ENCODE data around the gene GATAD1.
A peak's percentile ranks its signal among the peaks of the same experiment; 100 is the strongest.
"Not testable (repeated sequence)": the region's sequence is repeated elsewhere in the genome, so short reads cannot be mapped to it uniquely, and the experiment has no call there.

The GATAD1 gene, protein sequence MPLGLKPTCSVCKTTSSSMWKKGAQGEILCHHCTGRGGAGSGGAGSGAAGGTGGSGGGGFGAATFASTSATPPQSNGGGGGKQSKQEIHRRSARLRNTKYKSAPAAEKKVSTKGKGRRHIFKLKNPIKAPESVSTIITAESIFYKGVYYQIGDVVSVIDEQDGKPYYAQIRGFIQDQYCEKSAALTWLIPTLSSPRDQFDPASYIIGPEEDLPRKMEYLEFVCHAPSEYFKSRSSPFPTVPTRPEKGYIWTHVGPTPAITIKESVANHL

DNA sequence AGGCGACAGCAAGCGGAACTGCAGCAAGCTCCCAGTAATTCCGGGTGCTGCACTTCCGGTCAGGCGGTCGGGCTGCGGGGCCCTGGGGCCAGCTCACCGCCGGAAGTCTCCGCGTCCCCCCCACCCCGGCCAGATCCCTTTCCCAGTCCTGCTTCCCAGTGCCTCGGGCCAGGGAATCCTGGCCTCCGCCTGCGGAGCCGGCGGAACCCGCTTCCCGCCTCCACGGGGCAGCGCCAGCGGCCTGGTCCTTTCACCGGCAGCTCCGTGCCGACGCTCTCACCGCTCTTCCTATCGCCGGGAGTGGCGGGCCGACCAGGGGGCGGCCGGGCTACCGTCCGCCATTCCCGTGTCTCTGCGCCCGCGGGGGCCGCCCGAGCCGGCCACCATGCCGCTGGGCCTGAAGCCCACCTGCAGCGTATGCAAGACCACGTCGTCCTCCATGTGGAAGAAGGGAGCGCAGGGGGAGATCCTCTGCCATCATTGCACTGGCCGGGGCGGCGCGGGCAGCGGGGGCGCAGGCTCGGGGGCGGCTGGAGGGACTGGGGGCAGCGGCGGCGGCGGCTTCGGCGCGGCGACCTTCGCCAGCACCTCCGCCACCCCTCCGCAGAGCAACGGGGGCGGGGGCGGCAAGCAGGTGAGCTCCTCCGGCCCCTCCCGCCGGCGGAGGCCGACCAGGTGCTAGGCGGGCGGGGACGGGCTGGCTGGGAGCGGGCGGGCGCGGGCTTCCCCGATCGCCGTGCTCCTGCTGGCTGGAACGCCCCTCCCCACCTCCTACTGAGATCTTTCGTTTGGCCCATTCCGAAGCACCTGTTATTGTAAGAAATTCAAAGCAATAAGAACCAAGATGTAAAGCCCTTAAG lies at the start of gene GATAD1:
Gene GATAD1, plus strand, starts transcription at position 138 of the 860 bp plus-strand sequence. Its CDS starts 248 bp downstream, at position 386.
- DNase-seq (ENCODE audit: low read depth in 1 of 2, low spot score in 1 of 2): peak; percentile 56 to 61

DNA sequence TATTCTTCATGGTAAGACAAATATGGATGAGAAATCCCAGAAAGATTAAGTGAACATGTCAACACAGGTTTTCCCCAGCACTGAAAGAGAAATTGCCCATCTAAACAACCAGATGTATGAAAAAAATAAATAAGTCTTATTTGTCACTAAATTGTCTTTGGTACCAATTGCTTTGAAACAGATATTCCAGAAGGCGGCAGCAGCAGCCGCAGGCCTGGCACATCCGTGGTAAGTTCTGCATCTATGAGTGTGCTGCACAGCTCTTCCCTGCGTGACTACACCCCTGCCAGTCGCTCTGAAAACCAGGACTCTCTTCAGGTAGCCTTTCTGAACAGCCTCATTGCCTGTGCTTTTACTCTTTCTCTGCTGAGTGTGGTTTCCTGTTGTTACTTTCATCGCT lies 49.7 kb upstream of the GATAD1 start:
- DNase-seq (ENCODE audit: low read depth in 1 of 2, low spot score in 1 of 2): no peak

DNA sequence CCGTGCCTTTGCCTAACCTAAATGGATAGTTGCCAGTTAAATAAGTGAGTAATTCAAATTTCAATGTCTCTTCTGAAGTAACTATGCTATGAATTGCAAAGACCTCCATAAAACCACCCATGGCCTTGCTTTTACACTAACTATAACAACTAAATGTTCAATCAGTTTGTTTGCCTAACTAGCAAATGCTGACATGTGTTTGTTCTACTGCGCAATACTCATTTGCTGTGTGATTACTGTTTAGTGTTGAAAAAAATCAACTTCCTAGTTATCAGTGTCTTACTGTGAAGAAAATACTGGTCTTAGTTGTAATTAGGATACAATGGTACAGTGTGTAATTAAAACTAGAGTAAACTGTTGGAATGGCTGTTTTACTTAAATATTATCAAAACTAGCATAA lies 47.3 kb upstream of the GATAD1 start:
- no peak for DNase-seq (ENCODE audit: low read depth in 1 of 2, low spot score in 1 of 2)

DNA sequence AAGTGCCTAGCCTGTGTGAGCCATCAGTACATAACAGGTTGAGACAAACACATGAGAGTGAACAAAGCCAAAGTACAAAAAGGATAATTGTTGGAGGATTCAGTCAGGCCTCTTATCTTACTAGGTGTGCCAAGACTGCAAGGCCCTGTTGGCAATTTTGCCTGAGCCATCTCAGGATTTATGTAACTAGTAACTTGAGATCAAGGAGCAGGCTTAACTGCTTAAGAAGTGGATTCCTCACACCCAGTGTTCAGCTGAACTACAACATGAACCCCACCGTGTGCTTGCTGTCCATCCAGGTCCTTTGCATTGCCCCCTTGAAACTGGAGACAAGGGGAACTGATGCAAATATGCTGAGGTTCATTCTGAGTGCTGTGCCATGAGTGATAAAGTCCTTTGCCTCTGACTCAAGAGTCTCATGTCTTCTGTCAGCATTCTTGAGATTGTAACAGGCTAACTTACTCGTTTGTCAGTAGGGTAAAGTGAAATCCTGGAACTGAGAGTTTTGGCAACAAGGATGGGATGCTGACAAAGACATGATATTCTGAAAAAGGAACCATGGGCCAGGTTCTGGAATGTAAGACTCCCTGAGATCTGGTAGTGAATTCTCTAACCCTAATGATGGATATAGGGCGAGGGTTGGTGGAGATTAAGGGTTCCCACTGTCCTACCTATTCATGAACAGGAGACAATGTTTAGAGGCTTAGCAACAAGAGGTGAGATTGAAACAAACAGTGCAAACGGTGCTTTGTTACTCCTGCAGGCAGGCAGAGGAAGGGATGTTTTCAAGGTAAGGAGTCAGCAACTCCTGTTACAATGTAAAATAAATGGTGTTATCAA lies 44.1 kb upstream of the GATAD1 start:
- no peak for DNase-seq (ENCODE audit: low read depth in 1 of 2, low spot score in 1 of 2)

DNA sequence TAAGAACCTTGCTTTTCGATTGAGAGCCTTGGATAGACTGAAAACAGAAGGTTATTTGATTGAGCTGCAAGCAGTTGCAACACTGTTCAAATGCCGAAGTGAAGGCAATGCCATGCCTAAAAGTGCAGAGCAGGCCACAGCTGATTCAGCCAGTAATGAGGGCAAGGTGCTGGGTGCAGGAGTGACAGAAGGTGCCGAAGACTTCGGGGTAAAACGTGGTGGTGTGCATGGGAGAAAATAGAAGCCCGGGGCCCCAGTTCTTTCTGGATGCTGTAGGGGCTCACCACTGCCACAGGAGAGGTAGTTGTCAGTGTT lies 43.6 kb upstream of the GATAD1 start:
- no peak for DNase-seq (ENCODE audit: low read depth in 1 of 2, low spot score in 1 of 2)

DNA sequence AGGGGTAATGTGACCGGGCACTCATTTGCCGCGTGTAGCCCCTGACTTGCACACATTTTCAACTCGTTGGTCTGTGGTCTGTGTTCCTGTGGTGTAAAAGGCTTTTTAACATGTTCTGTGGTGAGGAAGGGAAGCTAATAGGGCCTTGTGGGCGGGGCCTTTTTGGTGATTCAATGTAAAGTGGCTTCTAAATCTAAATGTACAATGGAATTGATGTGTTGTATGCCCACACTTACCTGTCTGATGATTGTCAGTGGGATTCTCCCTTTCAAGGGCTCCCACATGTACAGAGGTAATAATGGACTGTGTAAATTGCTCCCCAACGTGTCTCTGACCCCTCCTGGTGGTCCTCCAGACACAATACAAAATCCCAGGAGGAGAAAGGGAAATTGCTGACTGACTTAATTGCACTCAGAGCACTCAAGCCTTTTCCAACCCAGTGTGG lies 43.1 kb upstream of the GATAD1 start:
- no peak for DNase-seq (ENCODE audit: low read depth in 1 of 2, low spot score in 1 of 2)

DNA sequence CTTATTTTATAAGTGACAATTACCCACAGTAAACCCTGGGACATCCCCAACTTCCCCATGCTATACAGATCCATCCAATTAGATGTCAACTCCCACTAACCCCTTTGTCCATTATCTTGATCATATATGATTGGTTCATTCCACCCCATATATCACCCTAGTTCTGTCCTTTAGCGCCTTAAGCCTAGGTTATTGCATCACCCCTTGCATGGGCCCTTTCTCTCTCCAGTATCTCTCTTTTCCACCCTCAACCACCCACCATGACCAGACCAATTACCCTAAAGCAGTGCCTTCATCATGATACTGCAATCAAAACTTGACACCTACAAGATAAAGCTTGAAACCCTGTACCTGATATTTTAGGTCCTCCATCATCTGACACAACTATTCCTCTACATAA lies 37.9 kb upstream of the GATAD1 start:
- no peak for DNase-seq (ENCODE audit: low read depth in 1 of 2, low spot score in 1 of 2)

DNA sequence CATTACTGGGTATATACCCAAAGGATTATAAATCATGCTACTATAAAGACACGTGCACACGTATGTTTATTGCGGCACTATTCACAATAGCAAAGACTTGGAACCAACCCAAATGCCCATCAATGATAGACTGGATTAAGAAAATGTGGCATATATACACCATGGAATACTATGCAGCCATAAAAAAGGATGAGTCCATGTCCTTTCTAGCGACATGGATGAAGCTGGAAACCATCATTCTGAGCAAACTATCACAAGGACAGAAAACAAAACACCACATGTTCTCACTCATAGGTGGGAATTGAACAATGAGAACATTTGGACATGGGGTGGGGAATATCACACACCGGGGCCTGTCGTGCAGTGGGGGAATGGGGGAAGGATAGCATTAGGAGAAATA lies 37.1 kb upstream of the GATAD1 start:
- not testable (repeated sequence) for DNase-seq (ENCODE audit: low read depth in 1 of 2, low spot score in 1 of 2)

DNA sequence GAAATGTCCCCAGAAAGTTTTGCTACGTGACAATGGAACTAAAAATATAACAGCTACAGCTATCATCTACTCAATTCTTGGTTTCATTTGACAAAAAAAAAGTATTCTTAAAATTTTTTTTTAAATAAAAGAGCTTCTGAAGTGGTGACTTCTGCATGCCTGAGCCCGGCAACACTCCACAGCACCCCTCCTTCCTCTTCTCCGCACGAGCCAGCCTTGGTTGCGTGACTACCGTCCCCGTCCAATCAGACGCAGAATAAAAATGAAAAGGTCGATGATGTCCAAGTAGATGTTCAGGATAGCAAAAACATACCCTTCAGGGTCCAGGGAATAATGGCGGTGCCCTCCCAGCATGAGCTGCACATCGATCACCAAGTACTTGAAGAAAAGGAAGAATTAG lies 34.5 kb upstream of the GATAD1 start:
- DNase-seq (ENCODE audit: low read depth in 1 of 2, low spot score in 1 of 2): no peak

DNA sequence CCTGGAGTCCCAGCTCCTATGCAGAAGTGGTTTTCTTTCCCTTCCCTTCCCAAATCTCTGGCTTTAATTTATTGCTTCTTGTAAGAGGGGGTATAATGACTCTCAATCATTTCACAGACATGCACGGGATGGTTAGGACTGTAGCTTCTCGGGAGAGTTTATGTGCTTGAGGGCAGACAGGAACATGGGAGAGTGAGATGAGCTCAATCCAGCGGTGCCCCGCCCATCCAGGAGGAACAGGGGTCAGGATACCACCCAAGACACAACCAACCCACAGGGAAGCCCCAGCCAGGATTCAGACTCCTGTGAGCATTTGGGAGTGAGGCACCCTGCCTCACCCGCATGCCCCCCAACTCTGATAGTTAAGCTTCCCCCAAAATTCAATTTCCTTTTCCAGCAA lies 33.7 kb upstream of the GATAD1 start:
- DNase-seq (ENCODE audit: low read depth in 1 of 2, low spot score in 1 of 2): no peak

DNA sequence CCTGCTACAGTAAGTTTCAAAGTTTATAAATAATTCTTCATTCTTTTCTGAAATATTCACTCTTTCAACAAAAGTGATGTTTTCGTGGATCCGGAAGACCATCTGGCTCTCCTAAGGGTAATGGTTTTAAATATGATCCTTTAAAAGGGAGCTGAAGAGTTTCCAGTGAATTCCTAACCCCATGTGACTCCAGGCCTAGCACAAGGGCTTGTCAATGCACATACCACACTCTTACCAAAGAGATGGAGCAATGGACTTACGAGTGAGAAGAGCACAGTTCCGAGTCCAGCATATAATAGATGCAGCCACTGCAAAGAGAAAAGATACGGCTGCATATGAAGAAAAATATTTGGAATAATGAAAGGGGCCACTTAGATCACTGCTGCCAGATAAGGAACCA lies 32.1 kb upstream of the GATAD1 start:
- no peak for DNase-seq (ENCODE audit: low read depth in 1 of 2, low spot score in 1 of 2)

DNA sequence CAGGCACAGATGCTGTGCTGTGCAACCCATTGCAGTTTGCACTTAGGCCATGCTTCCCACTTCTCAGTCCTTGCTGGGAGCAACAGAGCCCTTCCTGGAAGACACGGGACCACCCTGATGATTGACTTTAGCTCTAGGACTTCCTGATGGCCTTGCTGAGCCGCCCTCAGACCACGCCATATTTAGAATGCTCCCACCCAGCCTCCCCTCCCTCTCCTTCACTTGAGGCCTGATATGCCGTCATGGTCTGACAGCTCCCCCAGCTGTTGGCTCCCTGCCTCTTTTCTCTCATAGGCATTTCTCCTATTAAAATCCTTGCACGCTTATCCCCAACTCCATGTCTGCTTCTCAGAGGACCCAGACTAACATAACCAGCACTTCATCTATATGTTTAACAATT lies 29.4 kb upstream of the GATAD1 start:
- no peak for DNase-seq (ENCODE audit: low read depth in 1 of 2, low spot score in 1 of 2)

DNA sequence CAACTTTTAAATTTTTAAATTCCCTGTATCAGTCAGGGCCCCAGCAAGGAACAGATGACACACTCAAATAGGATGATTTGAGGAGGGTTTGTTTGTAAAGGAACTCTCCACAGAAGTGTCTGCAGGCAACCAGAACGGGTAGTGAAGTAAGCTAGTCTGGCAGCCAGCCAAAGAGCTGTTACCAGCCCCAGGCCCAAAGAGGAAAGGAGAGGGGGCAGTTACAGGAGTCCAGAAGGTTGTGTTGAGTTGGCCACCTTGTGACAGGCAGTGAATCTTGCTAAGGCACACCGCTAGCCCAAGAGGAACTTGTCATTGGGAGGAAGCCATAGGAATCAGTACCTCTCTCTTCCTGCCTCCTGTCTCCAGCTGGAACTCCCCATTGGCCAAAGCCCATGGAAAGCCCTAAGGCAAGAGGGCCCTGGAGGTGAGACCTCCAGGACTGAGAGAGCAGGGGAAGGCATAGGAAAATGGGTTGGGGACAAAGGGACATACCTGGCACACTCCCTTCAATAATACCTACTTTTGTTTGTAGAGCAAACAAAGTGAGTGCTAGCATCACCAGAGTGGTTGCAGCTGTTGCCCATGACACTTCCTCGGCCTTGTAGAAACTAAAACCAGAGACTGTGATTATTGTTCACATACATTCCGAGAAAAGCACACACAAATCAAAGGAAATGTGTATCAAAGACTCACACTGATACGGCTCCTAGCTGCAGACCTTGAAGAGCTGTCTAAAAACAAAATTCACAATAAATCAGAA lies 25.4 kb upstream of the GATAD1 start:
- DNase-seq (ENCODE audit: low read depth in 1 of 2, low spot score in 1 of 2): no peak

DNA sequence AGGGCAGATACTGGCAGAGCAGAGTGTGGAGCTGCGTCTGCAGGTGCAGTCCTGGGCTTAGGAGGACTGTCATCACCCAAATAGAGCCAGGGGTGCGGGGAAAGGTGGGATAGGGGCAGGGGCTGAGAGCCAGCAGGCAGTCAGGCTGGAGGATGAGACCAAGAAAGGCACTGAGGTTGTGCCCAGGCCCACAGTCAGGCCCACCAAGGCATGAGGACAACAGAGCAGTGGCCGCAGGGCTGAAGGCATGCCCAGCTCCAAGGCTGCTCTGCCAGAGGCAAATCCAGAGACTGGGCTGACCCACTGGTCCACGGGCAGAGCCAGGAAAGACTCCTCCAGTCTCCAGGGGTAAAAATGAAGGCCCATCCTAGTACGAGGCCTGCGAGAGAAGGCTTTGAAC lies 24.4 kb upstream of the GATAD1 start:
- no peak for DNase-seq (ENCODE audit: low read depth in 1 of 2, low spot score in 1 of 2)

DNA sequence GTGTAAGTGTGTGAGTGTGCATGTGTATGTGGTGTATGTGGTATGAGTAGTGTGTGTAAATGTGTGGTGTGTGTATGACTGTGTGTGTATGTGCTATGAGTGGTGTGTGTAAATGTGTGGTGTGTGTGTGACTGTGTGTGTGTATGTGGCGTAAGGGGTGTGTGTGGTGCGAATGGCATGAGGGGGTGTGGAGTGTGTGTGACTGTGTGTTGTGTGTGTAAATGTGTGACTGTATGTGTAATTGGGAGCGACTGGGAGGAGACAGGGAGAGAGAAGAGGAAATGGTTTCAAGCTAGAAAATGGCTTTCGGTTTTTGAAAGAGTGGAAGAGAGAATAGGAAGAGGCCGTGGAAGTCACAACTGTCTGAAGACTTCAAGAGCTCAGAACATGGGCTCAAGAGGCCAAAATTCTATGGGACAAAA lies 23.6 kb upstream of the GATAD1 start:
- DNase-seq (ENCODE audit: low read depth in 1 of 2, low spot score in 1 of 2): no peak

DNA sequence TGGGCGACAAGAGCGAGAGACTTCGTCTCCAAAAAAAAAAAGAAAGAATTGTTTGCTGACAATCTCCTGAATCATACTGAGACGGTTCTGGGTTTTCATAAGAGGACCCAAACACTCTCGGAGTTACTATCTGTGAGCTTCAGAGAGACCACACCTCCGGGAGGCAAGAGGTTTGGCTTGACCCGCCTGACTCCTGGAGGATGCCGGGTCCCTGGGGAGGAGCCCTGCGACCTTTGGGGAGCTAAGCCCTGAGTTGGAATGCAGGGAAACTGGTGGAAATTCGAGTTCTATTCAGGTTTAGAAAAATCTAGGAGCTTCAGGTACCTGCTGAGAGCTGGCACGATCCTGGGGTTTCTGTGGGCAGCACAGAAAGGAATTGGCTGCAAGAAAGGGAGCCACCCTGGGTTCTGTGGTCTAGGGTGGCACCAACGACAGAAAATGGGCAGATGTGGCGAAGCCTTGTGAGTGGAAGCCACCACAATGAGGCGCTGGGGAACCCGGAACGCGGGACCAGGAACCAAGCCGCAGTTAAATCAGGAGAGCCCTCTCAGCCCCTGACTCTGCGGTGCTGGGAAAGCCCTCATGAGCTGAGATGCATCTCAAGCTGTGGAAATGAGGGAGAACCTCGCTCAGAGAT lies 21.9 kb upstream of the GATAD1 start:
- no peak for DNase-seq (ENCODE audit: low read depth in 1 of 2, low spot score in 1 of 2)

DNA sequence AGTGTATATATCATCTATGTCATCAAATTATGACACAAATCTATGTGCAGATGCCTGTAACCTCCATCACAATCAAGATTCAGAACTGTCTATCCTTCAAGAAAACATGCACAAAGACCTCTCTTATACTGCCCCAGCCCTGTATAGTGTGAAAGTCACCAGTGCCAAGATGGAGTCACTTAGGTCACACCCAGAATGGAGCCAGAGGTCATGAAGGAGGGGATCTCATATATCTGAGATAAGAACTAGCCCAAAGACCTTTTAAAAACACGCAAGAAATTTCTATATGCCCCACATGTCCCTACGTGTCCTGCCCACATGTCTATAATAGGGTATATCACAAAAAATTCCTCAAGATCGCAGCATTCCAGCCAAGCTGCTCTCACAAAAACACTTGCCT lies 20.1 kb upstream of the GATAD1 start:
- no peak for DNase-seq (ENCODE audit: low read depth in 1 of 2, low spot score in 1 of 2)

DNA sequence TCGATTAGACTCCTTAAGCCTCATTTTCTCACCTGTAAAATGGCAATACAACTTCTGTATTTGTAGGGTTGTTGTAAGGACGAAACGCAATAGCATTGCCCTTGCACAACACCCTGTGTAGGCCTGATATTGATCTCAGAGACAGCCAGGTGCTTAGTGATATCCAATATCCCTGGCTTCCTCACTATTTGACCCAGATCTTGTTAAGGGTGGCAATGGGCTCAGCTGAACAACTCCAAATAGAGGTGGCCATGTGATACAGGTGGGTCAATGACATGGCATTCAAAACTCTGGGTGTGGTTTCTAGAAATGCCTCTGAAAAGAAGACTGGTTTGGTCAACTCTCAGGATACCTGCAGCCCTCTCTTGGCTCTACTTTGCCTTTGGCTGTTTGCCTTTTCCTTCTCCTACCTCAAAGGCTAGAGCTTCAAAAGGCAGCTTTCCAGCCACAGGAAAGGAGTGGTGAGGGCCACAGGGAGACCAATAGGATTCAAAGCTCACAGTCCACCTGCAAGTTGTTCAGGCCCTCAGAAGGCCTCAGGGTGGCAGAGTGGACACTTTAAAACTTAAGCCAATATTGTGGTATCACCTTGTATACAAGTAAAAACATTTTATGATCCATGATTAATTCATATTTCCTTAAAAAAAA lies 14.9 kb upstream of the GATAD1 start:
- no peak for DNase-seq (ENCODE audit: low read depth in 1 of 2, low spot score in 1 of 2)

DNA sequence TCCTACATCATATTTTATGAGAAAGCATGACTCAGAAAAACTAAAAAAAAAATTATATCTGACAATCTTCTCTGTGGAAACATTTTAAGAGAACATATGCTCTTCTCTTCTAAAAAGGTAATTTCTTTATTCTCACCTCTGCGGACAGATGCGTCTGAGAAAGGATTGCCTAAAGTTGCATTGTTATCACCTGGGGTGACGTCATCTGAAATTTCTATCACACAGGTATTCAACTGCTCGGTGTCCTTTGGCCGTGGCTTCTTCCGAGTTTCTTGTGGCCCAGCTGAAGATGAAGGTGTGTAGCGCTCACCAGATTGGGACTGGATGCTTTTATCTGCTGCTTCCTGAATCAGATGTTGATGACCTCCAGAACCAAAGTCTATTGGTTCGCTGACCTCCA lies 14.3 kb upstream of the GATAD1 start:
- no peak for DNase-seq (ENCODE audit: low read depth in 1 of 2, low spot score in 1 of 2)

DNA sequence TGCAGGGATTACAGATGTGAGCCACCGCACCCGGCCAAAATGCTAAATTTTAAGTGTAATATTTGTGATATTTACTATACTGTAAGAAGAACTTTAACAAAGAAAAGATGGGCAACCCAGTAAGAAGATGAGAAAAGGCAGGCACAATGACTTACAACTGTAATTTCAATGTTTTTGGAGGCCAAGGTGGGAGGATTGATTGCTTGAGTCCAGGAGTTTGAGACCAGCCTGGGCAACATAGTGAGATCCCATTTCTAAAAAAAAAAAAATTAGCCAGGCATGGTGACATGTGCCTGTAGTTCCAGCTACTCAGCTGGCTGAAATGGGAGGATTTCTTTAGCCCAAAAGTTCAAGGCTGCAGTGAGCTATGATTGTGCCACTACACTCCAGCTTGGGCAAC lies 11.7 kb upstream of the GATAD1 start:
- no peak for DNase-seq (ENCODE audit: low read depth in 1 of 2, low spot score in 1 of 2)
